ENCODE data around the gene CD164.

DNA sequence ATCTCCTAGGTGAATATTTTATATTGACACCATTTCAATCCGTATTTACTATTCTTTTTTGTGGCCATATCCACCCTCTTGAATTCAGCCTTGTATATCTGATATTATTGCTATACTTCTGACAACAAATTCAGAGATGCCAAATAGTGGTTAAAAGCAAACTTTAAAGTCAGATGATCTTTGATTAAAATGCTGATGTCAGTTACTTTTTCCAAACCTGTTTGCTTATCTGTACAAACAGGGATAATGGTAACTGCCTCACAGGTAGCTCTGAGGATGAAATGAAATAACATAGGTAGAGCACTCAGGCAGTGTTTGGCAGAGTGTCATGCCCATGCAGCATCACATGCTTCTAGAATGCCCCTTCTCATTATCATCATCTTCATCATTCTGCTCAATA, 38.9 kb upstream of the CD164 start:
- TF ChIP-seq MEF2D (CRISPR knock-in tag; IDR thresholded peaks at IDR 0.05) (no peak), NFIB (CRISPR knock-in tag; IDR thresholded peaks at IDR 0.05; ENCODE audit: borderline replicate concordance) (no peak)

All from HepG2 (cell line).